C4-2B (cell line): ENCODE data around the gene ABHD17C.

Experiments used
- ZFX ChIP-seq: fragments of 450-650 bp; IDR thresholded peaks from 2 replicates; pipeline ENCODE4 v1.6.1; 2017
- TF ChIP-seq, protein P1 (sequence below): fragments of 450-650 bp; conservative IDR thresholded peaks from 2 replicates; pipeline ENCODE4 v1.5.1; 2017; ENCODE audit warnings: mild to moderate bottlenecking

DNA sequence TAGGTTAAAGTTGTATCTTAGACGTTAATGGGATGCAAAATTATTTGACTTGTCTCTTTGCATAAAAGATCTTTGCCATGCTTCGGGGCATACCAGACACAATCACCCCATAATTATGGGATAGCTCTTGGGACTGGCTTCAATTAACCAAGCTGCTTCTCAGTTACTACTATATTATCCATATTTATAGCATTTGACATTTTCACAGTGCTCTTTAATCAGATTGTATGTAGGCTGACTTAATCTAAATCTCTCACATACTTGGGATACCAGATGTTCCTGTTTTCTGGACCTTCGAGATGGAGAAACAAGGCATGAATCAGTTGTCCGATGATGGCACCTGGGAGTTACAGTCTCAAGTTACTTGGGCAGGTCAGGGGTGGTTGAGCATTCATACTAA lies 27.2 kb upstream of the ABHD17C start:
- TF ChIP-seq, protein P1, sequence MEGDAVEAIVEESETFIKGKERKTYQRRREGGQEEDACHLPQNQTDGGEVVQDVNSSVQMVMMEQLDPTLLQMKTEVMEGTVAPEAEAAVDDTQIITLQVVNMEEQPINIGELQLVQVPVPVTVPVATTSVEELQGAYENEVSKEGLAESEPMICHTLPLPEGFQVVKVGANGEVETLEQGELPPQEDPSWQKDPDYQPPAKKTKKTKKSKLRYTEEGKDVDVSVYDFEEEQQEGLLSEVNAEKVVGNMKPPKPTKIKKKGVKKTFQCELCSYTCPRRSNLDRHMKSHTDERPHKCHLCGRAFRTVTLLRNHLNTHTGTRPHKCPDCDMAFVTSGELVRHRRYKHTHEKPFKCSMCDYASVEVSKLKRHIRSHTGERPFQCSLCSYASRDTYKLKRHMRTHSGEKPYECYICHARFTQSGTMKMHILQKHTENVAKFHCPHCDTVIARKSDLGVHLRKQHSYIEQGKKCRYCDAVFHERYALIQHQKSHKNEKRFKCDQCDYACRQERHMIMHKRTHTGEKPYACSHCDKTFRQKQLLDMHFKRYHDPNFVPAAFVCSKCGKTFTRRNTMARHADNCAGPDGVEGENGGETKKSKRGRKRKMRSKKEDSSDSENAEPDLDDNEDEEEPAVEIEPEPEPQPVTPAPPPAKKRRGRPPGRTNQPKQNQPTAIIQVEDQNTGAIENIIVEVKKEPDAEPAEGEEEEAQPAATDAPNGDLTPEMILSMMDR = no peak
- TF ChIP-seq ZFX = no peak
